ENCODE measurements around the gene NWD2.
"Not testable (repeated sequence)": the region's sequence is repeated elsewhere in the genome, so short reads cannot be mapped to it uniquely, and the experiment has no call there.

Gene NWD2

GRCh38 chr4:37481547-37482122, 237.1 kb downstream of the NWD2 start:
- Histone ChIP-seq H3K9ac (ENCODE audit: low read length) (no peak overlapping the region), H3K4me1 (ENCODE audit: control insufficient read depth, insufficient read depth, low read length) (no peaks in the 10 kb centered on the region), H3K27me3 (ENCODE audit: control insufficient read depth, insufficient read depth, low read length) (no peaks in the 10 kb centered on the region), H3K27ac (ENCODE audit: low read depth, low read length) (no peak overlapping the region), H3K4me3 (ENCODE audit: low read length) (no peak overlapping the region), H3K36me3 (ENCODE audit: control insufficient read depth, insufficient read depth, low read length) (no peaks in the 10 kb centered on the region)

GRCh38 chr4:37482236-37482913, 237.8 kb downstream of the NWD2 start:
- no peak overlapping the region for H3K27ac ChIP-seq (ENCODE audit: low read depth, low read length)
- H3K4me3 ChIP-seq (ENCODE audit: low read length), result no peak overlapping the region
- no peak overlapping the region for H3K9ac ChIP-seq (ENCODE audit: low read length)
- H3K36me3 ChIP-seq (ENCODE audit: control insufficient read depth, insufficient read depth, low read length), result no peaks in the 10 kb centered on the region
- no peaks in the 10 kb centered on the region for H3K27me3 ChIP-seq (ENCODE audit: control insufficient read depth, insufficient read depth, low read length)
- H3K4me1 ChIP-seq (ENCODE audit: control insufficient read depth, insufficient read depth, low read length), result no peaks in the 10 kb centered on the region

GRCh38 chr4:37483610-37484009, 239.1 kb downstream of the NWD2 start:
- H3K27ac ChIP-seq (ENCODE audit: low read depth, low read length), result no peak overlapping the region
- H3K4me3 ChIP-seq (ENCODE audit: low read length), result no peak overlapping the region
- H3K36me3 ChIP-seq (ENCODE audit: control insufficient read depth, insufficient read depth, low read length), result no peaks in the 10 kb centered on the region
- H3K4me1 ChIP-seq (ENCODE audit: control insufficient read depth, insufficient read depth, low read length), result no peaks in the 10 kb centered on the region
- H3K27me3 ChIP-seq (ENCODE audit: control insufficient read depth, insufficient read depth, low read length), result no peaks in the 10 kb centered on the region
- no peak overlapping the region for H3K9ac ChIP-seq (ENCODE audit: low read length)

- no peak overlapping the region for H3K27ac ChIP-seq (ENCODE audit: low read depth, low read length)
- no peaks in the 10 kb centered on the region for H3K36me3 ChIP-seq (ENCODE audit: control insufficient read depth, insufficient read depth, low read length)
- H3K9ac ChIP-seq (ENCODE audit: low read length), result no peak overlapping the region
- H3K27me3 ChIP-seq (ENCODE audit: control insufficient read depth, insufficient read depth, low read length), result no peaks in the 10 kb centered on the region
- no peaks in the 10 kb centered on the region for H3K4me1 ChIP-seq (ENCODE audit: control insufficient read depth, insufficient read depth, low read length)
- H3K4me3 ChIP-seq (ENCODE audit: low read length), result no peak overlapping the region
These were observed 241.6 kb downstream of the NWD2 start for GRCh38 chr4:37486166-37486565.

GRCh38 chr4:37487668-37488067, 243.1 kb downstream of the NWD2 start:
- Histone ChIP-seq H3K27me3 (ENCODE audit: control insufficient read depth, insufficient read depth, low read length) (no peaks in the 10 kb centered on the region), H3K4me3 (ENCODE audit: low read length) (no peak overlapping the region), H3K36me3 (ENCODE audit: control insufficient read depth, insufficient read depth, low read length) (no peaks in the 10 kb centered on the region), H3K9ac (ENCODE audit: low read length) (no peak overlapping the region), H3K27ac (ENCODE audit: low read depth, low read length) (no peak overlapping the region), H3K4me1 (ENCODE audit: control insufficient read depth, insufficient read depth, low read length) (no peaks in the 10 kb centered on the region)

- Histone ChIP-seq H3K27ac (ENCODE audit: low read depth, low read length) (no peak overlapping the region), H3K36me3 (ENCODE audit: control insufficient read depth, insufficient read depth, low read length) (no peaks in the 10 kb centered on the region)
These were observed 245.2 kb downstream of the NWD2 start for GRCh38 chr4:37489697-37490096.

GRCh38 chr4:37490391-37491347, 246.1 kb downstream of the NWD2 start:
- Histone ChIP-seq H3K4me1 (ENCODE audit: control insufficient read depth, insufficient read depth, low read length) (no peaks in the 10 kb centered on the region), H3K27ac (ENCODE audit: low read depth, low read length) (no peak overlapping the region), H3K27me3 (ENCODE audit: control insufficient read depth, insufficient read depth, low read length) (no peaks in the 10 kb centered on the region), H3K4me3 (ENCODE audit: low read length) (no peak overlapping the region), H3K36me3 (ENCODE audit: control insufficient read depth, insufficient read depth, low read length) (no peaks in the 10 kb centered on the region), H3K9ac (ENCODE audit: low read length) (no peak overlapping the region)

More at GRCh38 chr4:37489697-37490096, 245.2 kb downstream of the NWD2 start:
- Histone ChIP-seq H3K4me1 (ENCODE audit: control insufficient read depth, insufficient read depth, low read length) (no peaks in the 10 kb centered on the region), H3K9ac (ENCODE audit: low read length) (no peak overlapping the region), H3K27me3 (ENCODE audit: control insufficient read depth, insufficient read depth, low read length) (no peaks in the 10 kb centered on the region), H3K4me3 (ENCODE audit: low read length) (no peak overlapping the region)

GRCh38 chr4:37495353-37495752, 250.8 kb downstream of the NWD2 start:
- H3K36me3 ChIP-seq (ENCODE audit: control insufficient read depth, insufficient read depth, low read length); H3K4me1 ChIP-seq (ENCODE audit: control insufficient read depth, insufficient read depth, low read length); H3K9ac ChIP-seq (ENCODE audit: low read length); H3K27ac ChIP-seq (ENCODE audit: low read depth, low read length); H3K4me3 ChIP-seq (ENCODE audit: low read length); H3K27me3 ChIP-seq (ENCODE audit: control insufficient read depth, insufficient read depth, low read length): not testable (repeated sequence)
